Mammary epithelial cell (primary cell): ENCODE results near the gene F2.

Source experiments
- EZH2 ChIP-seq: IDR thresholded peaks from 2 replicates; pipeline ENCODE4 v1.6.1; 2012; ENCODE audit warnings: low read length, inconsistent platforms, borderline replicate concordance
- TF ChIP-seq, protein P1 (sequence below), 2 donors: IDR thresholded peaks in 1 of 2; conservative IDR thresholded peaks in 1 of 2; 2 replicates each; pipeline ENCODE4 v1.5.1; 2011 to 2012; ENCODE audit warnings: inconsistent platforms in 2 of 2, low read length in 2 of 2, mild to moderate bottlenecking in 2 of 2, control low read depth in 1 of 2, low read depth in 1 of 2; ENCODE audit not compliant: insufficient read depth in 1 of 2; ENCODE audit errors: extremely low read depth in 1 of 2

DNA sequence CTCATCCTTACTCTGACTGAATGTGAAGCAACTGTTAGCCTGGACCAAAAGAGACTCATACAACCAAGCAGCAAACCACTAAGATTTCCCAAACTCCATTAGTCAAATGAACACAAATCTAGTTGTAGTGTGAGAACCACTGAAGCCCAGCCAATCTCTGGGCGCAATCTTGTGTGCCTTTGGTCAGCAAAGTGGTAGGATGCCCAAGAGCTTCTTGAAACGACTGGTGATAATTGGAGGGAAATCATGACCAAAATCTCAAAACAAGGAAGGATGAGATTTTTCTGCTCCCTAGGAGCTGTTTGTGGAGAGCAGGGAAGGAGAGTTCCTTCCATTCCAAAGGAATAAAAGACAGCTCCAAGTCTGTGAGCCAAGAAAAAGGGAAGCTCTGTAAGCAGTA is 24.0 kb downstream of the F2 start:
- TF ChIP-seq, protein P1, sequence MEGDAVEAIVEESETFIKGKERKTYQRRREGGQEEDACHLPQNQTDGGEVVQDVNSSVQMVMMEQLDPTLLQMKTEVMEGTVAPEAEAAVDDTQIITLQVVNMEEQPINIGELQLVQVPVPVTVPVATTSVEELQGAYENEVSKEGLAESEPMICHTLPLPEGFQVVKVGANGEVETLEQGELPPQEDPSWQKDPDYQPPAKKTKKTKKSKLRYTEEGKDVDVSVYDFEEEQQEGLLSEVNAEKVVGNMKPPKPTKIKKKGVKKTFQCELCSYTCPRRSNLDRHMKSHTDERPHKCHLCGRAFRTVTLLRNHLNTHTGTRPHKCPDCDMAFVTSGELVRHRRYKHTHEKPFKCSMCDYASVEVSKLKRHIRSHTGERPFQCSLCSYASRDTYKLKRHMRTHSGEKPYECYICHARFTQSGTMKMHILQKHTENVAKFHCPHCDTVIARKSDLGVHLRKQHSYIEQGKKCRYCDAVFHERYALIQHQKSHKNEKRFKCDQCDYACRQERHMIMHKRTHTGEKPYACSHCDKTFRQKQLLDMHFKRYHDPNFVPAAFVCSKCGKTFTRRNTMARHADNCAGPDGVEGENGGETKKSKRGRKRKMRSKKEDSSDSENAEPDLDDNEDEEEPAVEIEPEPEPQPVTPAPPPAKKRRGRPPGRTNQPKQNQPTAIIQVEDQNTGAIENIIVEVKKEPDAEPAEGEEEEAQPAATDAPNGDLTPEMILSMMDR (conservative IDR thresholded peaks at IDR 0.05 in 1 of 2, IDR thresholded peaks at IDR 0.05 in 1 of 2; ENCODE audit: extremely low read depth in 1 of 2, insufficient read depth in 1 of 2, low read depth in 1 of 2, low read length in 2 of 2): no peak
- TF ChIP-seq EZH2: no peak
